Measurements from ENCODE around the gene RNPEPL1.

DNA sequence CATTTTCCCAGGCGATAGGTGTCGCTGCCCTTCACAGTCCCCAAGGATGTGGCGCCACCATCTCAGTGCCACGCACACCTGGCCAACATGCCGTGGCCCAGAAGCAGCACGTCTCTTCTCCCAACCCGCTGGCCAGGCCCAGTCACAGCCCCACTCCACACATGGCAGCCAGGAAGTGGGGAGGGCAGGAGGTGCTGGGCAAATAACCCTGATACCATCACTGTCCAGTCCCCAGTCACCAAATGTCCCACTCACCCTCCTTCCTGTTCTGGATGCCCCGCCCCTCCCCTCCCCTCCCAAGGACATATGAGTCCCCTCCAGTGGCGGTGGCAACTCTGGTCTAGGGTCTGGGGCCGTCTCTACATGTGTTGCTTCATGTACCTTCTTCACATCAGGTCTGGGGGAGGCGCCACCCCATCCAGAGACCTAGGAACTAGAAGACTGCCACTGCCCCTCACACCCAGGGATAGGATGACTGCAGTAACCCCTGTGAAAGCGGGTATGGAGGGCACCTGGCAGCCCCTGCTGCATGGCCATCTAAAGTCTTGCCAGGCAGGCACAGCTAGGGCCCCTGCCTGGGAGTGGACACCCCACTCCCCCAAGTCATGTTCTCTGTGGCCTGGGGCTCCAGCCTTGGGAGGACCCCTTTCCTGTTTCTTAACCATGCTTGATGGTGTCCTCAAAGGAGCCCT lies 10.9 kb downstream of the RNPEPL1 start:
- TF ChIP-seq EZH2 (optimal IDR thresholded peaks at IDR 0.05; ENCODE audit: low read depth, low read length) (no peak), CTCF (IDR thresholded peaks at IDR 0.05; ENCODE audit: low read length) (no peak)

All from MM.1S (cell line).